ENCODE measurements around the gene S100A10.

DNA sequence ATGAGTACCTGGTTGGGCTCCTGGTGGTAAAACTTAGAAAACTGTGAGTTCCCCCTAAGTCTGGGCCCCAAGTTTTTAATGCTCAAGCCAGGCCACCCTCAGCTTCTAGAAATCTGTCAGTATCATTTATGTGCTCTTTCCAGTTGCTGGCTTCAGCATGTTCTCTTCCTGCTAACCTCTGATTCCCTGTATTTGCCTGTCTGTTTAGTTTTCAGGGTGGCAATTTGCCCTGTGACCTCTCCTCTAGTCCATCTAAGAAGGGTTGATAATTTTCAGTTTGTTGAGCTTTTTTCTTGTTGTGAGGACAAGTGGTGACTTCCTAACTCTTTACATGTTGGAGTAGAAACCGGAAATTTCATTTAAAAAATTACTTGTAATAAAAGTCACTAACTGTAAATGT is 16.0 kb upstream of the S100A10 start:
- TF ChIP-seq NFE2L1 (CRISPR knock-in tag; IDR thresholded peaks at IDR 0.05): no peak
- TF ChIP-seq, protein P1, sequence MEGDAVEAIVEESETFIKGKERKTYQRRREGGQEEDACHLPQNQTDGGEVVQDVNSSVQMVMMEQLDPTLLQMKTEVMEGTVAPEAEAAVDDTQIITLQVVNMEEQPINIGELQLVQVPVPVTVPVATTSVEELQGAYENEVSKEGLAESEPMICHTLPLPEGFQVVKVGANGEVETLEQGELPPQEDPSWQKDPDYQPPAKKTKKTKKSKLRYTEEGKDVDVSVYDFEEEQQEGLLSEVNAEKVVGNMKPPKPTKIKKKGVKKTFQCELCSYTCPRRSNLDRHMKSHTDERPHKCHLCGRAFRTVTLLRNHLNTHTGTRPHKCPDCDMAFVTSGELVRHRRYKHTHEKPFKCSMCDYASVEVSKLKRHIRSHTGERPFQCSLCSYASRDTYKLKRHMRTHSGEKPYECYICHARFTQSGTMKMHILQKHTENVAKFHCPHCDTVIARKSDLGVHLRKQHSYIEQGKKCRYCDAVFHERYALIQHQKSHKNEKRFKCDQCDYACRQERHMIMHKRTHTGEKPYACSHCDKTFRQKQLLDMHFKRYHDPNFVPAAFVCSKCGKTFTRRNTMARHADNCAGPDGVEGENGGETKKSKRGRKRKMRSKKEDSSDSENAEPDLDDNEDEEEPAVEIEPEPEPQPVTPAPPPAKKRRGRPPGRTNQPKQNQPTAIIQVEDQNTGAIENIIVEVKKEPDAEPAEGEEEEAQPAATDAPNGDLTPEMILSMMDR (IDR thresholded peaks at IDR 0.05): no peak
- no peak for TF ChIP-seq GABPB1 (CRISPR knock-in tag; IDR thresholded peaks at IDR 0.05)
- TF ChIP-seq, protein P2, sequence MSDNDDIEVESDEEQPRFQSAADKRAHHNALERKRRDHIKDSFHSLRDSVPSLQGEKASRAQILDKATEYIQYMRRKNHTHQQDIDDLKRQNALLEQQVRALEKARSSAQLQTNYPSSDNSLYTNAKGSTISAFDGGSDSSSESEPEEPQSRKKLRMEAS (CRISPR knock-in tag; IDR thresholded peaks at IDR 0.05): no peak
- TF ChIP-seq ZSCAN18 (CRISPR knock-in tag; IDR thresholded peaks at IDR 0.05): no peak
- TF ChIP-seq ZNF396 (CRISPR knock-in tag; IDR thresholded peaks at IDR 0.05; ENCODE audit: borderline replicate concordance): no peak
- TF ChIP-seq CREM (CRISPR knock-in tag; IDR thresholded peaks at IDR 0.05): no peak
- TF ChIP-seq JUN (CRISPR knock-in tag; IDR thresholded peaks at IDR 0.05): no peak
- TF ChIP-seq NR3C1 (CRISPR knock-in tag; conservative IDR thresholded peaks at IDR 0.05; ENCODE audit: low read depth): no peak

All from WTC11 (cell line).